NCI-H2029 (cell line): Measurements from ENCODE around the gene MELK.

ENCODE experiments used
- DNase-seq: peaks from one replicate; lab custom pipeline; 2025; lab: John Stamatoyannopoulos, UW

The MELK gene

GRCh38 chr9:36584620-36585460 lies 12.1 kb downstream of the MELK start:
- no peak for DNase-seq

- no peak for DNase-seq
Observed at GRCh38 chr9:36590231-36590630, 17.5 kb downstream of the MELK start.

DNA sequence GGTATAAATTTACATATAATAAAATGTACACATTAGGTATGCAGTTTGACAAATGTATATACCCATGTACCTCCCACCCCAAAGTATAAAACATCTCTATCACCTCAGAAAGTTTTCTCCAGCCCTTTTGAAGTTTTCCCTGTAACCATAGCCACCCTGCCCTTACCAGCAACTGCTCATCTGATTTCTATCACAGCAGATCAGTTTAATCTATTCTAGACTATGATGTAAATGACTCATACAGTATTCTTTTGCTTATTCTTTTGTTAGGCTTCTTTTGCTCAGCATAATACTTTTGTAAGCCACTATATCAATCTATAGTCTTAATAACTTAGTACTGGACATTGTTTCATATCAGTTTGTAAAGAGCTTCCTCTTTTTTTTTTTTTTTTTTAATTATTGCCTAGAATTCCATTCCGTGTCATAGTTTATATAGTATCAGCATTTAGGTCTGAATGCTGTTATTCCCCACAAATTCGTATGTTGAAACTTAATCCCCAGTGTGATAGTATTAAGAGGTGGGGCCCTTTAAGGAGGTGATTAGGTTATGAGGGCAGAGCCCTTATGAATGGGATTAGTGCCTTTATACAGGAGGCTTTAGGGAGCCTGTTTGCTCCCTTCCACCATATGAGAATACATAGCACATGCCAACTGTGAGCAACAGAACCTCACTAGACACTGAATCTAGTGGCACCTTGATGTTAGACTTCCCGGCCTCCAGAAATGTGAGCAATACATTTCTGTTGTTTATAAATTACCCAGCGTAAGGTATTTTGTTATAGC lies 20.3 kb downstream of the MELK start:
- no peak for DNase-seq

DNA sequence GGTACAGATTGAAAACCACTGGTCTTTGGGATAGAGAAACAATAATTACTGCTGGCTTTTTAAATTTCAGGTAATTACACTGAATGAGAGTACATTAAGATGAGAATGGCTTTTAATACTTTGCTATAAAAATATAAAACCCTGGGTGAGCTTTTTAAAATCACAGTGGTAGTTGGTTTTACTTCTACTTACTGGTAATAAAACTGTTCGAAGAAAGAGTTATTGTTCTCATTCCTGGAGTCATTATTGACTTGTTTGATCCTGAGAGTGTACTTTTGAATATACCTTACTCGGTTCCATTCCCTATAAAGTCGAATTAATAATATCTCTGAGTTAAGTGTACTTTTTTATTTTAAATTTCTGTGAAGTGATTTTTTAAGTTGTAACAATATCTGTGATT lies 21.5 kb downstream of the MELK start:
- DNase-seq = no peak

GRCh38 chr9:36597412-36598178 lies 24.9 kb downstream of the MELK start:
- DNase-seq = no peak

- DNase-seq = no peak
Observed at GRCh38 chr9:36598273-36598672, 25.6 kb downstream of the MELK start.

DNA sequence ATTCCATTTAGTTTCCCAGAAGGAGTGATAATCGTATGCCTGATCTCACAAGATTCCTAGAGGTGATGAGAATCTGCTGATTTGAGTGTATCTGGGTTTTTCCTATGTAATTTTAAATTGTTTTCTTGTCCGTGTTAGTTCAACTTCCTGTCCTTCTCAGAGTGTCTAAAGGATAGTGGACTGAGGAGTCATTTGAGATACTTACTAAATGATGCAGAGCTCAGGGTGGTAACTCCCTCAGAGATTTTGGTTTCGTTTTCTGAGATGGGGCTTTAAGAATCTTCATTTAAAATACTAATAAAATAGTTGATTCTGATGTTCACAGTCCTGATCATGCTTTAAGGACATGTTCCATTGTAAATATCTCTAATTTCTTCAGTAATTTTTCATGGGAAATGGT lies 30.3 kb downstream of the MELK start:
- no peak for DNase-seq

GRCh38 chr9:36609306-36609705 lies 36.6 kb downstream of the MELK start:
- DNase-seq = no peak

GRCh38 chr9:36622121-36622520 lies 49.4 kb downstream of the MELK start:
- DNase-seq = no peak

DNA sequence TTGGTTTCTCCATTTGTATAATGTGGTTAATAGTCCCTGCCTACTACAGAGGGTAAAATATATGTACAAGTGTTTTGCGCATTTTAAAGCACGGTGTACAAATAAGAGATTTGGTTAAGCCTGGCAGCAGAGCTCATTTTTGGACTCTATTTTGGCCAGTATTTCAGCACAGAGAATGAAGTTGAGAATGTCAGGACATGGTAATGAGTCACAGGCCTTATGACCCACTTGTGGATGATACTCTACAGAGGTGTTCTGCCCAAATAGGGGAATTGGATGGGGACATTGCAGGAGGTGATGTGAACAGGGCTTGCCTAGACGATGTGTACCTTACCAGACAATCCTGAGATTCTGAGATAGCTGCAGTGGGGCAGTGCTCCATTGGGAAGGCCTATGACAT lies 50.6 kb downstream of the MELK start:
- DNase-seq = no peak

DNA sequence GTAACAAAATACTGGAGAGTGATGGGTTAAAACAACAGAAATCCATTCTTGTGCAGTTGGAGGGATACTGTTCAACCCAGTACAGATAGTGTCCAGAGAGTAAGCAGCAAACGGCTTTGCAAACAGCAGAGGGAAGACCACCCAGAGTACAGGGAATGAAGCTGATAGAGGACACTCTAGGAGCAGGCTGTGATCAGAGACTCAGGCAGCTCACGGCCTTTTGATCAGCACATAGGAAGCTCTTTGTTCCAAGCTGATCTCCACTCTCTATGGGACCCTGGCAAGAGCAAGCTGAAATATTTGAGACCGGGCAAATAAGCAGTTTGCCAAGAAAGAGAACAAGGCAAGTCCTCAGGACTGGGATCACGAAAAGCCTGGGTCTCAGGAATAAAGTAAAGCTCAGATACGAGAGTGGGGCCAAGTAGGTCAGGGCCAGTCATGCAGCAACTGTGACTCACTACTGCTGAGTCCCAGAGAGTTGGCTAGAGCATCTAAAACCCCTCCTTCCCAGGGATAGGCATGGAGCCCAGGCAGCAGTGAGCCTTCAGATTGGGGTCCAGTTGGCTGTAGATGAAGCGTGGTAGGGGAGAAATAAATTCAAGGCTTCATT lies 52.4 kb downstream of the MELK start:
- DNase-seq = no peak

DNA sequence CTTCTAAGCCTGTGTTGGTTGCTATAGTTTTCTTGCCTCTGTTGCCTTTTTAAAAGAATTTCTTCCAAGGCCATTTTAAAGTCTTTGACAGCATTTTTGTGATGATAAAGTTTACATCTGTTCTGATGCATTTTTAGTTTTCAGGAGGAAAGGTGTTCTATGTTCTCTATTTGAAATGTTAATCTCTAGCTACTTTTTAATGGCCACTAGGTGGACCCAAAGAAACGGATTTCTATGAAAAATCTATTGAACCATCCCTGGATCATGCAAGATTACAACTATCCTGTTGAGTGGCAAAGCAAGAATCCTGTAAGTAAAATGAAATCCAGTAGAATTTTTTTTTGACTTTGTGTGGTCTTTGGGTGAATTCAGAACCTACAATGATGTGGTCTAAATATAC lies 60.2 kb downstream of the MELK start:
- no peak for DNase-seq

DNA sequence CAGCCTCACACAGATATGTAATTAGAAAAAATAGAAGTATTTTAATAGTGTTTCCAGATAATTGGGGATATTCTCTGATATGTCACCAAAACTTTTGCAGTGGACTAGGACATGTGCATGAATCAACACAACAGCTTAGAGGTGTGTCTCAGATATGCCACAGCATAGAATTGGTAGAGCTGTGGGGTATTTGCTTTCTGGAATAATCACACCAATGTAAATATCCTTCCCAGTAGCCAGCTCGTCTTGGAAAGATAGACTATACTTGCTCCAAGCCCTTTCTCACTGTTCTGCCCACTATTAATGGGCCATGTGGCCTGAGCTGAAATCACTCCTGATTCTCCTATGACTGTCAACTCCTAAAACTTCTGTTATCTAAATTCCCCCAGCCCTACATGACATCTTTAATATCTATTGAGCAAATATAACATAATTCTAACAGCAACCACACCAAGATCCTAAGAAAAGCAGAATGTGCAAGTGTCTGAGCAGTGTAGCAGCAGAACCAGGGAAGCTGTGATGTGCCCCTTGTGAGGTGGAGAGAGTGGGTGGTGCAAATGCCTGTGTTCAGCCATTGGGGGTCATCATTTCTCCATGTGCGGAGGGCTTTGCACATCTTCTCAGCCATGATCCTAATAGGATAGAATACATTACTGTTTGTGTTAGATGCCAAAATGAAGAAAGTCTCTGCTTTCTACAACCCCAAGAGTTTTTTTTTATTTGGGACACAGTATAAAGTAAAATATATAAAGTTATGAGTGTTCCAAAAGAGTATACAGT lies 65.0 kb downstream of the MELK start:
- no peak for DNase-seq

- no peak for DNase-seq
Observed at GRCh38 chr9:36640771-36641381, 68.2 kb downstream of the MELK start.

GRCh38 chr9:36642817-36643216 lies 70.1 kb downstream of the MELK start:
- no peak for DNase-seq

- DNase-seq = no peak
Observed at GRCh38 chr9:36656842-36657241, 84.1 kb downstream of the MELK start.

DNA sequence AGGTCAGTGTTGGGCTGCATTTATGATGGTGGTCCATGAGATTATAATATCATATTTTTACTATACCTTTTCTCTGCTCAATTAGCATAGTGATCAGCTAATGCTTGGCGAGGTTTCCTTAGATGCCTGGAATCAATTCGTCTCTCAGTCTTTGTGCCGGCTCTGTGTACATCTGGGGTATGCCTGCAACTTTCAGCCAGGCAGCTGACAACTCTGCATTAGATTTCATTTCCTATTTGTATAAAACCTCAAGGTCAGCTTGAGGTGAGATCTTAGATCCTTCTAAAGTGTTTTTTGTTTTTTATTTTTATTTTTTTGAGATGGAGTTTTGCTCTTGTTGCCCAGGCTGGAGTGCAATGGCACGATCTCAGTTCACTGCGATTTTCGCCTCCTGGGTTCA lies 86.8 kb downstream of the MELK start:
- DNase-seq = no peak

DNA sequence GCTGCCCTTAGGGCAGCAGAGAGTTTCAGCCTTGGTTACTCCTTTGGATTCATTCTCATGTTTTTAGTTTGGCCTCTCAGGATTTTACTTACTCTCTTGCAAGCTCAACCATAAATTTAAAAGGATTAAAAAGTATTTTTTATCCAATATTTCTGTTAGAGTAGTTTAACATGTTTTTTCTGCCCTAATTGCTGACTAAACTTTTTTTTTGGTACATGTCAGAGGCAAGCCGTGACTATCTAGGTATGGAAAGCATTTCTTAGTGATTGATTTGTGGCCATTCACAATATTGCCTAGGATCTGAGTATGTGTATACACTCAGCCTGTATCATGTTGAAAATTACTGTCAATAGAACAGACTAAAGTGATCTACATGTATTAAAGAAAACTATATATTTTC lies 92.1 kb downstream of the MELK start:
- DNase-seq = no peak

DNA sequence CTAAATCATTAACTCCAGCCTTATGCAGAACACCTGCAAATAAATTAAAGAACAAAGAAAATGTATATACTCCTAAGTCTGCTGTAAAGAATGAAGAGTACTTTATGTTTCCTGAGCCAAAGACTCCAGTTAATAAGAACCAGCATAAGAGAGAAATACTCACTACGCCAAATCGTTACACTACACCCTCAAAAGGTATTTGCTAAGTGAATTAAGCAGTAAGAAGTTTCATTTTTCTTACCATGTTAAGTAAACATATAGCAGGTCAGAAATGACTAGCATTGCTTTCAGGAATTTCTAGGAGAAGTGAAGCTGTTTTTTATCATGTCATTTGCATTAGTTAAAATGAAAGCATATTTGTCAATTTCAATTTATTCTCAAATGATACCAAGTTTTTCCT lies 92.7 kb downstream of the MELK start:
- DNase-seq = no peak

DNA sequence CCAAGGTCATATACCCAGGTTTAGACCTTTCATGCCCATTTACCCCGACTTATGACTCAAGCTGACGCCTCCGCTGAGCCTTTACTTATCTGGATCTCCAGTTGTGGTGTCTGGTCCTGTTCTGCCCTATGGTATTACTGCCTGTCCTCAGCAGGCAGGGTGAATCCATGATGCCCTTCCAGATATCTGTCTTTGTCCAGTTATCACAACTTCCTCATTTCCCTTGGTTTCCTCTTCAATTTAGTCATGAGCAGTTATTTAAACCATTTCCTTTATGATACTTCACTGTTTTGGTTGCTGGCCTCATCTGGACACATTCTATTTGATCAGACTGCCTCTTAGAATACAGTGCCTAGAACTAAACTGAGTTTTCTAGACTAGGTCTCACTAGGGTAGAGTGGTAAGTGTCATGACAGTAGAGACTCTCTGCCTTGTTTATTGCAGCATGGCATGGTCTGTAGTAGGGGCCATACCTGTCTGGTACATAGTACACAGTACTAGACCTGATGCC lies 93.3 kb downstream of the MELK start:
- DNase-seq = no peak

DNA sequence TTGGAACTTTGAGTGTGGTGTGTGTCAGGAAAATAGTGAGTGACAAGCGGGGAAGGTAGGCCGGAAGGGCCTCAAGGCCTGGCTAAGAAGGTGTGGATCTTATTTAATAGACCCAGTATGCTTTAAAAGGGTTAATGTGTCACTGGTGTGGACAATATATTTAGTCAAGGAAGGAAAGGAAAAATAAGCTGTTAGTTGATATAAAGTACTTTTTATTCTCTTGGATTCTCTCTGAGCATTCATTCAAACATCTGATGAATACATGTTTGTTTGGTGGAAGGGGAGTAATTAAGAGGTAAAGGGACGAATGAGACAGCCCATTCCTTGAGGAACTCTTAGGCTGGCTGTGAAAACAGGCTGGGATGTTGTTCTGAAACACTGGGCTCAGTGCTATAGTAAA lies 98.9 kb downstream of the MELK start:
- DNase-seq = no peak
